Gastrocnemius medialis (tissue), 4 donors: Measurements from ENCODE around the gene TANC1.

Experiments used
- CTCF ChIP-seq, 5 experiments: fragments of 450-650 bp in 3 of 5; fragments of 200-600 bp in 2 of 5; sonication (generic) in 2 of 5; IDR thresholded peaks in 4 of 5; conservative IDR thresholded peaks in 1 of 5; 1 replicate in 4 of 5; 2 replicates in 1 of 5; pipeline ENCODE4 v1.5.1; 2016 to 2019; ENCODE audit warnings: antibody characterized with exemption in 5 of 5, mild to moderate bottlenecking in 3 of 5, moderate library complexity in 3 of 5
- POLR2A ChIP-seq, 2 donors: fragments of 450-650 bp; IDR thresholded peaks; one replicate each; pipeline ENCODE4 v1.6.1; 2017; ENCODE audit warnings: antibody characterized with exemption in 2 of 2, mild to moderate bottlenecking in 2 of 2, moderate library complexity in 2 of 2

GRCh38 chr2:159114835-159115234, 146.4 kb downstream of the TANC1 start:
- TF ChIP-seq POLR2A (IDR thresholded peaks at IDR 0.05) (no peak), CTCF (IDR thresholded peaks at IDR 0.05 in 4 of 5, conservative IDR thresholded peaks at IDR 0.05 in 1 of 5) (no peak)
